GM21367 (cell line): Measurements from ENCODE around the gene TIMP2.
"Not testable (repeated sequence)": the region's sequence is repeated elsewhere in the genome, so short reads cannot be mapped to it uniquely, and the experiment has no call there.

Source experiments
- ATAC-seq: cut with Tn5 transposase; IDR thresholded peaks from one replicate; pipeline ENCODE4 v1.9.1; 2021; ENCODE audit not compliant: unreplicated experiment

The TIMP2 gene

GRCh38 chr17:78957128-78957527 lies 31.9 kb upstream of the TIMP2 start:
- no peak for ATAC-seq

GRCh38 chr17:78956254-78956653 lies 31.1 kb upstream of the TIMP2 start:
- no peak for ATAC-seq

- ATAC-seq, result no peak
Observed at GRCh38 chr17:78954684-78955083, 29.5 kb upstream of the TIMP2 start.

- no peak for ATAC-seq
Observed at GRCh38 chr17:78953356-78954350, 28.5 kb upstream of the TIMP2 start.

GRCh38 chr17:78952706-78953105 lies 27.5 kb upstream of the TIMP2 start:
- no peak for ATAC-seq

- ATAC-seq, result no peak
Observed at GRCh38 chr17:78951967-78952551, 26.9 kb upstream of the TIMP2 start.

GRCh38 chr17:78950870-78951269 lies 25.7 kb upstream of the TIMP2 start:
- no peak for ATAC-seq

- ATAC-seq, result no peak
Observed at GRCh38 chr17:78947235-78948149, 22.3 kb upstream of the TIMP2 start.

- no peak for ATAC-seq
Observed at GRCh38 chr17:78946631-78947030, 21.4 kb upstream of the TIMP2 start.

- no peak for ATAC-seq
Observed at GRCh38 chr17:78946131-78946530, 20.9 kb upstream of the TIMP2 start.

GRCh38 chr17:78945455-78945854 lies 20.3 kb upstream of the TIMP2 start:
- not testable (repeated sequence) for ATAC-seq

- no peak for ATAC-seq
Observed at GRCh38 chr17:78944956-78945355, 19.8 kb upstream of the TIMP2 start.

GRCh38 chr17:78944026-78944425 lies 18.8 kb upstream of the TIMP2 start:
- ATAC-seq, result no peak

- ATAC-seq, result no peak
Observed at GRCh38 chr17:78940708-78941107, 15.5 kb upstream of the TIMP2 start.

- no peak for ATAC-seq
Observed at GRCh38 chr17:78940258-78940657, 15.1 kb upstream of the TIMP2 start.

- no peak for ATAC-seq
Observed at GRCh38 chr17:78939615-78940014, 14.4 kb upstream of the TIMP2 start.

- no peak for ATAC-seq
Observed at GRCh38 chr17:78937561-78937960, 12.4 kb upstream of the TIMP2 start.

- no peak for ATAC-seq
Observed at GRCh38 chr17:78935419-78936323, 10.5 kb upstream of the TIMP2 start.

- ATAC-seq, result no peak
Observed at GRCh38 chr17:78934681-78935418, 9.7 kb upstream of the TIMP2 start.
